ENCODE measurements around the gene ZBTB8OS. TPM values are rescaled to one million over a fixed set of nuclear protein-coding genes. Genes with fewer than 3 reads are reported as not detected.

Gene ZBTB8OS
- total RNA-seq, 1 donor from 2014 or later, result 48.0 TPM

Other genes starting within 250 kb of the ZBTB8OS start
- gene ZBTB8B, start 185.5 kb downstream of the ZBTB8OS start, total RNA-seq, result 0.02 TPM in 1 of 2 replicates, not detected in the other
- gene ZBTB8A, start 111.1 kb downstream of the ZBTB8OS start, total RNA-seq, result 0.90 and 0.96 TPM in 2 replicates
- gene RBBP4, start 658 bp upstream of the ZBTB8OS start, total RNA-seq, result 325 TPM in 2 replicates
- gene SYNC, start 52.2 kb upstream of the ZBTB8OS start, total RNA-seq, result not detected in 2 replicates
- 155 and 172 TPM in 2 replicates for gene YARS1, start 166.8 kb upstream of the ZBTB8OS start, total RNA-seq
- 50.2 and 50.5 TPM in 2 replicates for gene S100PBP, start 167.1 kb upstream of the ZBTB8OS start, total RNA-seq
- gene FNDC5, start 220.4 kb upstream of the ZBTB8OS start, total RNA-seq, result not detected in 2 replicates
- gene HPCA, start 235.9 kb upstream of the ZBTB8OS start, total RNA-seq, result 0.62 TPM in 1 of 2 replicates, not detected in the other